Astrocyte (in vitro differentiated cells and primary cell): ENCODE results near the gene SUGP2. TPM values are rescaled to one million over a fixed set of nuclear protein-coding genes. Genes with fewer than 3 reads are reported as not detected.

Experiments
- DNase-seq: peaks from one replicate; pipeline ENCODE4 v3.0.0-alpha.2; 2010; ENCODE audit warnings: low read depth
- FAIRE-seq: peaks from 2 replicates; lab custom pipeline; 2011; peaks lifted over from hg19 to GRCh38; lab: Jason Lieb, UNC
- H2AFZ ChIP-seq: 2 replicates; pipeline ENCODE4 v1.6.0; 2012; ENCODE audit warnings: low read depth, low read length, inconsistent platforms
- H3K27ac ChIP-seq: 2 replicates; pipeline ENCODE4 v1.5.1; 2011; ENCODE audit warnings: low read depth, low read length, inconsistent platforms
- H3K27me3 ChIP-seq: 2 replicates; pipeline ENCODE4 v1.6.0; 2011; ENCODE audit warnings: low read length, inconsistent platforms; ENCODE audit not compliant: insufficient read depth
- H3K36me3 ChIP-seq: 2 replicates; pipeline ENCODE4 v1.5.1; 2011; ENCODE audit warnings: low read length, inconsistent platforms; ENCODE audit not compliant: insufficient read depth
- H3K4me1 ChIP-seq: 2 replicates; pipeline ENCODE4 v1.5.1; 2011; ENCODE audit warnings: low read length, inconsistent platforms; ENCODE audit not compliant: insufficient read depth
- H3K4me2 ChIP-seq: 2 replicates; pipeline ENCODE4 v1.6.0; 2012; ENCODE audit warnings: low read length, inconsistent platforms
- H3K4me3 ChIP-seq: 2 replicates; pipeline ENCODE4 v1.5.1; 2011; ENCODE audit warnings: low read depth, mild to moderate bottlenecking, low read length, inconsistent platforms; ENCODE audit not compliant: insufficient read depth
- H3K79me2 ChIP-seq: 2 replicates; pipeline ENCODE4 v1.6.0; 2012; ENCODE audit warnings: mild to moderate bottlenecking, low read length, inconsistent platforms; ENCODE audit not compliant: insufficient read depth
- H3K9ac ChIP-seq: 2 replicates; pipeline ENCODE4 v1.6.0; 2012; ENCODE audit warnings: mild to moderate bottlenecking, low read length, inconsistent platforms
- H3K9me3 ChIP-seq: 2 replicates; pipeline ENCODE4 v1.5.1; 2012; ENCODE audit warnings: low read depth, mild to moderate bottlenecking, low read length, inconsistent platforms; ENCODE audit not compliant: insufficient read depth
- H4K20me1 ChIP-seq: 2 replicates; pipeline ENCODE4 v1.6.0; 2012; ENCODE audit warnings: low read length, inconsistent platforms; ENCODE audit not compliant: insufficient read depth
- H3K27ac Mint-ChIP-seq: one replicate; pipeline ENCODE4 v1.8.0; 2021; ENCODE audit warnings: mild to moderate bottlenecking, mixed read lengths; ENCODE audit not compliant: unreplicated experiment
- H3K27me3 Mint-ChIP-seq: one replicate; pipeline ENCODE4 v1.8.0; 2021; ENCODE audit warnings: low read depth, mixed read lengths; ENCODE audit not compliant: unreplicated experiment
- H3K36me3 Mint-ChIP-seq: one replicate; pipeline ENCODE4 v1.8.0; 2021; ENCODE audit warnings: low read depth, mixed read lengths; ENCODE audit not compliant: unreplicated experiment
- H3K4me1 Mint-ChIP-seq: one replicate; pipeline ENCODE4 v1.8.0; 2021; ENCODE audit warnings: low read depth, mixed read lengths; ENCODE audit not compliant: unreplicated experiment
- H3K4me3 Mint-ChIP-seq: one replicate; pipeline ENCODE4 v1.8.0; 2021; ENCODE audit warnings: mild to moderate bottlenecking, moderate library complexity, mixed read lengths; ENCODE audit not compliant: unreplicated experiment
- H3K9me3 Mint-ChIP-seq: one replicate; pipeline ENCODE4 v1.8.0; 2021; ENCODE audit warnings: mild to moderate bottlenecking, mixed read lengths; ENCODE audit not compliant: unreplicated experiment
- EZH2 ChIP-seq: IDR thresholded peaks from 2 replicates; pipeline ENCODE4 v1.6.1; 2012; ENCODE audit warnings: mild to moderate bottlenecking, low read length, inconsistent platforms; ENCODE audit not compliant: insufficient read depth
- total RNA-seq: library from RNA; stranded (reverse); gene quantifications from 2 replicates; pipeline ENCODE4 v1.2.1, GENCODE V29; 2021
- TF ChIP-seq, protein P1 (sequence below): IDR thresholded peaks from 2 replicates; pipeline ENCODE4 v1.5.1; 2011; ENCODE audit warnings: low read depth, mild to moderate bottlenecking, inconsistent platforms, low read length, moderate library complexity; ENCODE audit not compliant: insufficient read depth

SUGP2 gene
- total RNA-seq, 1 donor from 2014 or later = 77.6 TPM

DNA sequence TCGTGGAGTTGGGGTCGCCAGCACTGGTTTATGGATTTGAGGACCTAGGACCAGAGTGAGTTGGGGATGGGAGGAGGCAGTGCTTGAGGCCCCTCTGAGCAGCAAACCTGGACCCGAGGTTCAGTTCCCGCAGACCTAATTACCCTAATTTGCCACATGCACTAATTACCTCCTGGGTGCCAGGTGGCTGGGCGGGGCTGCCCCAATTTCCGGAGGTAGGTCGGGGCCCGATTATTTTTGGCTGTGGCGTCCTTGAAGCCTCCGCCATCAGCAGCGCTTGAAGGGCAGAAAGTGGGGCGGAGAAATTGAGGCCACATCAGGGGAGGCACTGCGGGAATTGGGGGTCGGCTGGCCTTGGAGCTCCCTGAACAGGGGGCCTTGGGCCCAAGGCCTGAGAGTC is 86.4 kb downstream of the SUGP2 start:
- Histone ChIP-seq H4K20me1 (peaks cover 6% of the 10 kb centered on the region), H3K27me3 (no peaks in the 10 kb centered on the region), H3K9me3 (no peaks in the 10 kb centered on the region), H3K79me2 (no peaks in the 10 kb centered on the region), H3K4me2 (no peak overlapping the region), H3K9ac (no peak overlapping the region), H3K4me3 (no peak overlapping the region), H3K4me1 (no peaks in the 10 kb centered on the region), H2AFZ (no peak overlapping the region), H3K36me3 (no peaks in the 10 kb centered on the region), H3K27ac (no peak overlapping the region)
- FAIRE-seq (no peak), DNase-seq (no peak)
- Mint-ChIP-seq H3K27ac (no peak overlapping the region), H3K36me3 (peaks cover 14% of the 10 kb centered on the region), H3K4me1 (peaks cover under 1% of the 10 kb centered on the region), H3K27me3 (peaks cover 26% of the 10 kb centered on the region), H3K9me3 (no peaks in the 10 kb centered on the region), H3K4me3 (no peak overlapping the region)
- no peak for TF ChIP-seq EZH2
- TF ChIP-seq, protein P1, sequence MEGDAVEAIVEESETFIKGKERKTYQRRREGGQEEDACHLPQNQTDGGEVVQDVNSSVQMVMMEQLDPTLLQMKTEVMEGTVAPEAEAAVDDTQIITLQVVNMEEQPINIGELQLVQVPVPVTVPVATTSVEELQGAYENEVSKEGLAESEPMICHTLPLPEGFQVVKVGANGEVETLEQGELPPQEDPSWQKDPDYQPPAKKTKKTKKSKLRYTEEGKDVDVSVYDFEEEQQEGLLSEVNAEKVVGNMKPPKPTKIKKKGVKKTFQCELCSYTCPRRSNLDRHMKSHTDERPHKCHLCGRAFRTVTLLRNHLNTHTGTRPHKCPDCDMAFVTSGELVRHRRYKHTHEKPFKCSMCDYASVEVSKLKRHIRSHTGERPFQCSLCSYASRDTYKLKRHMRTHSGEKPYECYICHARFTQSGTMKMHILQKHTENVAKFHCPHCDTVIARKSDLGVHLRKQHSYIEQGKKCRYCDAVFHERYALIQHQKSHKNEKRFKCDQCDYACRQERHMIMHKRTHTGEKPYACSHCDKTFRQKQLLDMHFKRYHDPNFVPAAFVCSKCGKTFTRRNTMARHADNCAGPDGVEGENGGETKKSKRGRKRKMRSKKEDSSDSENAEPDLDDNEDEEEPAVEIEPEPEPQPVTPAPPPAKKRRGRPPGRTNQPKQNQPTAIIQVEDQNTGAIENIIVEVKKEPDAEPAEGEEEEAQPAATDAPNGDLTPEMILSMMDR = no peak

DNA sequence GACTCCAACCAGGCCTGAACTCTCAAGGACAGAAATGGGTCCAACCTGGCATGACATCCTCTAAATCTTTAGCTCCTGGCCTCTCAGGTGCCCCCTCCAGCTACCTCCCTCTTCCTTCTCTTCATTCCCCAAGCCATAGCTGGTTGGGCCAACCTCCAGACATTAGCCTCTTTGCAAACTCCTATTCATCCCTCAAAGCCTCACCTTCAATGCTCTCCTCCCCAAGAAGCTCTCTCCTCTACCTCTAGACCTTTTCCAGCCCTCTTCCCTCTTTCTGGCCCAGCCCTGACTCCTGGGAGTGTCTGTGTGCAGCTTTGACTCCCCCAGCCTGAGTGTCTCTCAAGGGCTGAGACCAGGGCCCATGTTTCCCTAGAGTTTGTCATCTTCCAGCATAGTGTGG is 87.0 kb downstream of the SUGP2 start:
- peaks cover 2% of the 10 kb centered on the region for H3K4me1 Mint-ChIP-seq
- H3K9ac ChIP-seq = no peak overlapping the region
- H3K4me3 Mint-ChIP-seq = no peak overlapping the region
- H3K27ac ChIP-seq = no peak overlapping the region
- no peak overlapping the region for H3K27ac Mint-ChIP-seq
- H3K9me3 ChIP-seq = no peaks in the 10 kb centered on the region
- peaks cover 23% of the 10 kb centered on the region for H3K27me3 Mint-ChIP-seq
- no peaks in the 10 kb centered on the region for H3K36me3 ChIP-seq
- TF ChIP-seq, protein P1 = no peak
- no peak for TF ChIP-seq EZH2
- H3K4me3 ChIP-seq = no peak overlapping the region
- H3K36me3 Mint-ChIP-seq = peaks cover 14% of the 10 kb centered on the region
- peaks cover 5% of the 10 kb centered on the region for H3K4me1 ChIP-seq
- H3K27me3 ChIP-seq = no peaks in the 10 kb centered on the region
- peaks cover 11% of the 10 kb centered on the region for H4K20me1 ChIP-seq
- H3K9me3 Mint-ChIP-seq = no peaks in the 10 kb centered on the region
- no peak overlapping the region for H3K4me2 ChIP-seq
- H3K79me2 ChIP-seq = no peaks in the 10 kb centered on the region
- H2AFZ ChIP-seq = no peak overlapping the region
- DNase-seq (no peak), FAIRE-seq (no peak)

DNA sequence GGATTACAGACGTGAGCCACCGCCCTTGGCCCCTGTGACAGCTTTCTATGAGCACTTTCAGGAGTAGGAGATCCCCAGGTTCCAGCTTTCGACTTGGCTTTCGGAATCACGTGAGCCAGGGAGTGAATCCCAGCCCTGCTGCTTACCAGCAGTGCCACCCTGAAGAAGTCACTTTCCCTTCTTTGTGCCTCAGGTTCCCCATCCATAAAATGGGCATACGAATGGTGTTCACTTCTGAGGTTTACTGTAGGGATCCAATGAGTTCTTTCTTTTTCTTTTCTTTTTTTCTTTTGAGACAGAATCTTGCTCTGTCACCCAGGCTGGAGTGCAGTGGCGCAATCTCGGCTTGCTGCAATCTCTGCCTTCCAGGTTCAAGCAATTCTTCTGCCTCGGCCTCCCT is 88.0 kb downstream of the SUGP2 start:
- H3K9ac ChIP-seq = no peak overlapping the region
- no peak overlapping the region for H3K4me2 ChIP-seq
- H3K4me1 Mint-ChIP-seq = peaks cover 2% of the 10 kb centered on the region
- H3K36me3 ChIP-seq = no peaks in the 10 kb centered on the region
- no peak overlapping the region for H3K27ac ChIP-seq
- H3K79me2 ChIP-seq = peaks cover 3% of the 10 kb centered on the region
- H3K27me3 ChIP-seq = no peaks in the 10 kb centered on the region
- DNase-seq (no peak), FAIRE-seq (no peak)
- H2AFZ ChIP-seq = no peak overlapping the region
- H3K4me3 ChIP-seq = no peak overlapping the region
- H3K4me3 Mint-ChIP-seq = no peak overlapping the region
- TF ChIP-seq EZH2 = no peak
- TF ChIP-seq, protein P1 = no peak
- H3K36me3 Mint-ChIP-seq = peaks cover 14% of the 10 kb centered on the region
- H3K27me3 Mint-ChIP-seq = peaks cover 23% of the 10 kb centered on the region
- H4K20me1 ChIP-seq = peaks cover 11% of the 10 kb centered on the region
- no peaks in the 10 kb centered on the region for H3K9me3 Mint-ChIP-seq
- no peak overlapping the region for H3K27ac Mint-ChIP-seq
- H3K4me1 ChIP-seq = peaks cover 5% of the 10 kb centered on the region
- no peaks in the 10 kb centered on the region for H3K9me3 ChIP-seq
